ELR (cell line): ENCODE measurements around the gene JMJD7.
A peak's percentile ranks its signal among the peaks of the same experiment; 100 is the strongest.

Experiments used
- DNase-seq: peaks from one replicate; pipeline ENCODE4 v3.0.0-alpha.2; 2015; ENCODE audit warnings: low read depth

The JMJD7 gene

GRCh38 chr15:41801185-41801584 lies 26.7 kb upstream of the JMJD7 start:
- DNase-seq: no peak

- peak; percentile 75 for DNase-seq
These were observed 25.9 kb upstream of the JMJD7 start for GRCh38 chr15:41801850-41802455.

- no peak for DNase-seq
These were observed 23.5 kb upstream of the JMJD7 start for GRCh38 chr15:41804361-41804760.

- DNase-seq: no peak
These were observed 22.8 kb upstream of the JMJD7 start for GRCh38 chr15:41804916-41805666.

- no peak for DNase-seq
These were observed 22.2 kb upstream of the JMJD7 start for GRCh38 chr15:41805711-41806110.

- no peak for DNase-seq
These were observed 21.4 kb upstream of the JMJD7 start for GRCh38 chr15:41806291-41807181.

- DNase-seq: peak; percentile 66
These were observed 18.8 kb upstream of the JMJD7 start for GRCh38 chr15:41809121-41809520.

- DNase-seq: no peak
These were observed 18.2 kb upstream of the JMJD7 start for GRCh38 chr15:41809526-41810220.

GRCh38 chr15:41810651-41811431 lies 17.1 kb upstream of the JMJD7 start:
- DNase-seq: peak; percentile 57

- DNase-seq: peak; percentile 89
These were observed 16.3 kb upstream of the JMJD7 start for GRCh38 chr15:41811432-41812195.

- no peak for DNase-seq
These were observed 15.0 kb upstream of the JMJD7 start for GRCh38 chr15:41812820-41813375.

GRCh38 chr15:41813426-41813825 lies 14.5 kb upstream of the JMJD7 start:
- no peak for DNase-seq

GRCh38 chr15:41814534-41814933 lies 13.4 kb upstream of the JMJD7 start:
- DNase-seq: no peak

GRCh38 chr15:41816788-41817187 lies 11.1 kb upstream of the JMJD7 start:
- no peak for DNase-seq

- no peak for DNase-seq
These were observed 10.6 kb upstream of the JMJD7 start for GRCh38 chr15:41817327-41817726.

GRCh38 chr15:41817781-41818180 lies 10.1 kb upstream of the JMJD7 start:
- DNase-seq: no peak

- DNase-seq: no peak
These were observed 8.3 kb upstream of the JMJD7 start for GRCh38 chr15:41819455-41820050.

- no peak for DNase-seq
These were observed 7.0 kb upstream of the JMJD7 start for GRCh38 chr15:41820791-41821423.

GRCh38 chr15:41821831-41822230 lies 6.1 kb upstream of the JMJD7 start:
- no peak for DNase-seq
